ENCODE measurements around the gene RPS17. TPM values are rescaled to one million over a fixed set of nuclear protein-coding genes. Genes with fewer than 3 reads are reported as not detected.

The RPS17 gene
- total and polyA plus RNA-seq, 10 of the 15 experiments (the other 5 are each of a cell fraction or from before 2014, with no cell fraction given): 1,223 to 7,871 (median 3,879) TPM

- 8% methylated on average over 4 of the region's 4 CpGs for WGBS (ENCODE audit: insufficient coverage, insufficient replicate concordance, low lambda C conversion rate, missing lambda C conversion rate)
- peaks cover 26 to 44% of the 10 kb centered on the region in 2 experiments for H3K36me3 ChIP-seq (ENCODE audit: control insufficient read depth in 2 of 2, insufficient read depth in 2 of 2, low read length in 1 of 2)
- H3K4me1 ChIP-seq (ENCODE audit: control insufficient read depth, insufficient read depth, low read length): 0 out of 2 replicates have a peak, but pooled peaks cover 2% of the 10 kb centered on the region
- H2AFZ ChIP-seq (ENCODE audit: control insufficient read depth, low read depth, low read length): no peak overlapping the region
- in situ Hi-C loops (cut with MboI): loop anchor here (5.0 kb wide), 1 partner anchor 450 kb away; the partner anchor contains the start of gene RAMAC
- ChIA-PET CTCF (interaction anchor here (0.6 to 1.8 kb wide), 3 partner anchors 9 to 463 kb away, joined by 3 to 8 read pairs (median 8); no protein-coding TSS in a partner anchor), SMC1A (ENCODE audit: uncharacterized antibody, unreplicated experiment) (interaction anchor here (1.4 to 1.5 kb wide), 3 partner anchors 16 to 463 kb away, joined by 3 to 5 read pairs (median 3); no protein-coding TSS in a partner anchor), RAD21 (ENCODE audit: unreplicated experiment) (no interaction called here), POLR2A (interaction anchor here (0.6 kb wide), 1 partner anchor 347 kb away, joined by 4 read pairs; no protein-coding TSS in a partner anchor)
- BruUV-seq (replicated peaks): no TSS peak
- no peaks in the 10 kb centered on the region for H3K9me3 ChIP-seq (replicated peaks; ENCODE audit: control insufficient read depth, insufficient read depth, low read length)
- peak overlapping the region; percentile 99 for H3K4me3 ChIP-seq
- peak; percentile 22; the same call in 1 of the 2 replicates for TF ChIP-seq FOXM1 (IDR thresholded peaks at IDR 0.05; ENCODE audit: low read depth, low read length)
- TF ChIP-seq MEF2A (IDR thresholded peaks at IDR 0.05; ENCODE audit: insufficient read depth, low read depth, low read length): 0 out of 2 replicates have a peak, but pooled peaks have one; percentile 10
- TF ChIP-seq, protein P1, sequence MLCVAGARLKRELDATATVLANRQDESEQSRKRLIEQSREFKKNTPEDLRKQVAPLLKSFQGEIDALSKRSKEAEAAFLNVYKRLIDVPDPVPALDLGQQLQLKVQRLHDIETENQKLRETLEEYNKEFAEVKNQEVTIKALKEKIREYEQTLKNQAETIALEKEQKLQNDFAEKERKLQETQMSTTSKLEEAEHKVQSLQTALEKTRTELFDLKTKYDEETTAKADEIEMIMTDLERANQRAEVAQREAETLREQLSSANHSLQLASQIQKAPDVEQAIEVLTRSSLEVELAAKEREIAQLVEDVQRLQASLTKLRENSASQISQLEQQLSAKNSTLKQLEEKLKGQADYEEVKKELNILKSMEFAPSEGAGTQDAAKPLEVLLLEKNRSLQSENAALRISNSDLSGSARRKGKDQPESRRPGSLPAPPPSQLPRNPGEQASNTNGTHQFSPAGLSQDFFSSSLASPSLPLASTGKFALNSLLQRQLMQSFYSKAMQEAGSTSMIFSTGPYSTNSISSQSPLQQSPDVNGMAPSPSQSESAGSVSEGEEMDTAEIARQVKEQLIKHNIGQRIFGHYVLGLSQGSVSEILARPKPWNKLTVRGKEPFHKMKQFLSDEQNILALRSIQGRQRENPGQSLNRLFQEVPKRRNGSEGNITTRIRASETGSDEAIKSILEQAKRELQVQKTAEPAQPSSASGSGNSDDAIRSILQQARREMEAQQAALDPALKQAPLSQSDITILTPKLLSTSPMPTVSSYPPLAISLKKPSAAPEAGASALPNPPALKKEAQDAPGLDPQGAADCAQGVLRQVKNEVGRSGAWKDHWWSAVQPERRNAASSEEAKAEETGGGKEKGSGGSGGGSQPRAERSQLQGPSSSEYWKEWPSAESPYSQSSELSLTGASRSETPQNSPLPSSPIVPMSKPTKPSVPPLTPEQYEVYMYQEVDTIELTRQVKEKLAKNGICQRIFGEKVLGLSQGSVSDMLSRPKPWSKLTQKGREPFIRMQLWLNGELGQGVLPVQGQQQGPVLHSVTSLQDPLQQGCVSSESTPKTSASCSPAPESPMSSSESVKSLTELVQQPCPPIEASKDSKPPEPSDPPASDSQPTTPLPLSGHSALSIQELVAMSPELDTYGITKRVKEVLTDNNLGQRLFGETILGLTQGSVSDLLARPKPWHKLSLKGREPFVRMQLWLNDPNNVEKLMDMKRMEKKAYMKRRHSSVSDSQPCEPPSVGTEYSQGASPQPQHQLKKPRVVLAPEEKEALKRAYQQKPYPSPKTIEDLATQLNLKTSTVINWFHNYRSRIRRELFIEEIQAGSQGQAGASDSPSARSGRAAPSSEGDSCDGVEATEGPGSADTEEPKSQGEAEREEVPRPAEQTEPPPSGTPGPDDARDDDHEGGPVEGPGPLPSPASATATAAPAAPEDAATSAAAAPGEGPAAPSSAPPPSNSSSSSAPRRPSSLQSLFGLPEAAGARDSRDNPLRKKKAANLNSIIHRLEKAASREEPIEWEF (IDR thresholded peaks at IDR 0.05; ENCODE audit: insufficient replicate concordance, low read depth, low read length): no peak
- 0 out of 2 replicates have a peak, but pooled peaks have one; percentile 23 for TF ChIP-seq IRF4 (IDR thresholded peaks at IDR 0.05; ENCODE audit: low read depth, low read length)
- TF ChIP-seq SIX5 (IDR thresholded peaks at IDR 0.05; ENCODE audit: low read depth, low read length, severe bottlenecking): no peak
- peak; percentile 38; the same call in 1 of the 2 replicates for TF ChIP-seq POLR2AphosphoS5 (IDR thresholded peaks at IDR 0.05; ENCODE audit: low read length)
- TF ChIP-seq RUNX3 (IDR thresholded peaks at IDR 0.05; ENCODE audit: low read length): peak; percentile 60; the same call in 1 of the 2 replicates
- TF ChIP-seq ZNF217 (IDR thresholded peaks at IDR 0.05): no peak
- TF ChIP-seq NFIC (IDR thresholded peaks at IDR 0.05; ENCODE audit: low read depth, low read length): peak; percentile 72; the same call in 1 of the 2 replicates
- peak; percentile 85 for TF ChIP-seq JUNB (IDR thresholded peaks at IDR 0.05)
- no peak for TF ChIP-seq CTCF (IDR thresholded peaks at IDR 0.05 in 2 of 3, conservative IDR thresholded peaks at IDR 0.05 in 1 of 3; ENCODE audit: control insufficient read depth in 2 of 3, extremely low read depth in 1 of 3, insufficient read depth in 1 of 3, low read depth in 3 of 3, low read length in 3 of 3)
- FAIRE-seq: no peak
- intact Hi-C loops (cut with micrococcal nuclease; ENCODE audit: unreplicated experiment): loop anchor here (10.0 kb wide), 2 partner anchors 297 to 667 kb away; partner anchors contain the start of gene HDGFL3
- no peak for ATAC-seq
- H3K4me2 ChIP-seq (ENCODE audit: control insufficient read depth, insufficient read depth): peak overlapping the region; percentile 90
- H3K79me2 ChIP-seq (ENCODE audit: control insufficient read depth, insufficient read depth, low read length): peaks cover 50% of the 10 kb centered on the region
- H4K20me1 ChIP-seq (ENCODE audit: control insufficient read depth, insufficient read depth): peaks cover 14% of the 10 kb centered on the region
- H3K27me3 ChIP-seq (replicated peaks in 1 of 2; ENCODE audit: control insufficient read depth in 2 of 2, insufficient read depth in 2 of 2, low read length in 1 of 2): no peaks in the 10 kb centered on the region
- H3K27ac ChIP-seq (ENCODE audit: control insufficient read depth, insufficient read depth): peak overlapping the region; percentile 43
- peak overlapping the region; percentile 75; the same call in 1 of the 2 replicates for H3K9ac ChIP-seq (ENCODE audit: control insufficient read depth, insufficient read depth, low read length)
- no peak for DNase-seq (ENCODE audit: low read depth, low spot score)
These were observed 2.8 kb downstream of the RPS17 start for GRCh38 chr15:82537351-82537908.
